ENCODE results near the gene ADRB2. TPM values are rescaled to one million over a fixed set of nuclear protein-coding genes. Genes with fewer than 3 reads are reported as not detected.

The ADRB2 gene
- total RNA-seq, 4 donors from 2014 or later, result 2.8 to 11.8 (median 4.5) TPM

GRCh38 chr5:148791696-148792095 lies 34.7 kb upstream of the ADRB2 start:
- H3K4me3 ChIP-seq, result no peak overlapping the region
- no peak overlapping the region for H3K27ac ChIP-seq
- no peaks in the 10 kb centered on the region for H3K4me1 ChIP-seq
- ATAC-seq, result no peak
- 89% methylated on average over 2 of the region's 2 CpGs; no CpG with 5 or more reads in 1 of the 2 donors for WGBS, 2 donors (ENCODE audit: low coverage in 1 of 2)
- no peaks in the 10 kb centered on the region for H3K9me3 ChIP-seq
- no peaks in the 10 kb centered on the region for H3K27me3 ChIP-seq
- TF ChIP-seq EP300 (IDR thresholded peaks at IDR 0.05), result no peak
- TF ChIP-seq POLR2AphosphoS5 (IDR thresholded peaks at IDR 0.05), result no peak
- TF ChIP-seq POLR2A (IDR thresholded peaks at IDR 0.05), result no peak
- TF ChIP-seq CTCF (IDR thresholded peaks at IDR 0.05), result no peak
- H3K36me3 ChIP-seq, result no peaks in the 10 kb centered on the region

GRCh38 chr5:148792744-148793143 lies 33.7 kb upstream of the ADRB2 start:
- Histone ChIP-seq H3K27me3 (no peaks in the 10 kb centered on the region), H3K36me3 (no peaks in the 10 kb centered on the region), H3K4me1 (no peaks in the 10 kb centered on the region), H3K27ac (no peak overlapping the region), H3K4me3 (no peak overlapping the region), H3K9me3 (no peaks in the 10 kb centered on the region)
- WGBS, 2 donors (ENCODE audit: low coverage in 1 of 2), result 69 to 79% methylated on average over 3 to 4 of the region's 4 CpGs
- ATAC-seq, result no peak
- no peak for TF ChIP-seq CTCF (IDR thresholded peaks at IDR 0.05)
- TF ChIP-seq POLR2A (IDR thresholded peaks at IDR 0.05), result no peak
- no peak for TF ChIP-seq EP300 (IDR thresholded peaks at IDR 0.05)
- no peak for TF ChIP-seq POLR2AphosphoS5 (IDR thresholded peaks at IDR 0.05)

GRCh38 chr5:148793261-148793660 lies 33.1 kb upstream of the ADRB2 start:
- H3K9me3 ChIP-seq, result no peaks in the 10 kb centered on the region
- no peak for TF ChIP-seq POLR2AphosphoS5 (IDR thresholded peaks at IDR 0.05)
- TF ChIP-seq EP300 (IDR thresholded peaks at IDR 0.05), result no peak
- TF ChIP-seq CTCF (IDR thresholded peaks at IDR 0.05), result no peak
- no peak for TF ChIP-seq POLR2A (IDR thresholded peaks at IDR 0.05)
- no peak for ATAC-seq

GRCh38 chr5:148794275-148794674 lies 32.1 kb upstream of the ADRB2 start:
- no peaks in the 10 kb centered on the region for H3K27me3 ChIP-seq
- H3K4me1 ChIP-seq, result no peaks in the 10 kb centered on the region
- no peak overlapping the region for H3K27ac ChIP-seq
- no peaks in the 10 kb centered on the region for H3K36me3 ChIP-seq
- no peaks in the 10 kb centered on the region for H3K9me3 ChIP-seq
- TF ChIP-seq POLR2A (IDR thresholded peaks at IDR 0.05) (no peak), CTCF (IDR thresholded peaks at IDR 0.05) (no peak), POLR2AphosphoS5 (IDR thresholded peaks at IDR 0.05) (no peak), EP300 (IDR thresholded peaks at IDR 0.05) (no peak)
- no peak for ATAC-seq
- no peak overlapping the region for H3K4me3 ChIP-seq
- 90% methylated on average over 1 of the region's 1 CpG; no CpG with 5 or more reads in 1 of the 2 donors for WGBS, 2 donors (ENCODE audit: low coverage in 1 of 2)

More at GRCh38 chr5:148793261-148793660, 33.1 kb upstream of the ADRB2 start:
- Histone ChIP-seq H3K27me3 (no peaks in the 10 kb centered on the region), H3K4me3 (no peak overlapping the region), H3K36me3 (no peaks in the 10 kb centered on the region), H3K27ac (no peak overlapping the region), H3K4me1 (no peaks in the 10 kb centered on the region)

- WGBS, 2 donors (ENCODE audit: low coverage in 1 of 2), result 60 to 78% methylated on average over 5 of the region's 5 CpGs
- no peak overlapping the region for H3K4me3 ChIP-seq
- H3K27ac ChIP-seq, result no peak overlapping the region
- no peaks in the 10 kb centered on the region for H3K9me3 ChIP-seq
- H3K36me3 ChIP-seq, result no peaks in the 10 kb centered on the region
- ATAC-seq, result no peak
- no peak for TF ChIP-seq EP300 (IDR thresholded peaks at IDR 0.05)
- no peak for TF ChIP-seq POLR2AphosphoS5 (IDR thresholded peaks at IDR 0.05)
- no peak for TF ChIP-seq POLR2A (IDR thresholded peaks at IDR 0.05)
- TF ChIP-seq CTCF (IDR thresholded peaks at IDR 0.05), result no peak
- no peaks in the 10 kb centered on the region for H3K4me1 ChIP-seq
- no peaks in the 10 kb centered on the region for H3K27me3 ChIP-seq
These were observed 31.5 kb upstream of the ADRB2 start for GRCh38 chr5:148794729-148795561.

All from gastroesophageal sphincter (tissue), 4 donors.